Sigmoid colon (tissue), 3 donors: ENCODE measurements around the gene SLIT3.

Experiments used
- POLR2A ChIP-seq, 2 donors: fragments of 450-650 bp; IDR thresholded peaks; one replicate each; pipeline ENCODE4 v1.6.1; 2016; ENCODE audit warnings: antibody characterized with exemption in 2 of 2, mild to moderate bottlenecking in 2 of 2, moderate library complexity in 2 of 2
- TF ChIP-seq, protein P1 (sequence below), 4 experiments: fragments of 450-650 bp in 3 of 4; fragments of 200-600 bp in 1 of 4; IDR thresholded peaks; one replicate each; pipeline ENCODE4 v1.5.1; 2016 to 2019; ENCODE audit warnings: antibody characterized with exemption in 4 of 4, mild to moderate bottlenecking in 3 of 4, moderate library complexity in 2 of 4

DNA sequence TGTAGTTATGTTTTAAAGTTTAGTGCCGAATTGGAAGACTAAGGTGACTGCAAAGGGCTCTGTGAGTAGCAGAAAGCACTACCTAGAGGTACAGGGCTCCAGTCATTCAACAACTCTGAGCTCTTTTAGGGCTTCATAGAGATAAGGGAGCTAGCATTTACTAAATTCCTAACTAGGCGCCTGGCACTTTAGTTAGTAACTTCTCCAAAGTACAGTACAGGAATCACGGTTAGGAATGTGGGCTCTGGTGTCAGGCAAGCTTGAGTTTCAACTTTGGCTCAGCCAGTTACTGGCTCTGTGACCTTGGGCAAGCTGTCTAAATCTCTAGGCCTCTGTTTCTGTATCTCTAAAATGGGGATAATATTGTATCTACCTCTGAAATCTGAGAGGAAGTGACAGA, 115.3 kb downstream of the SLIT3 start:
- no peak for TF ChIP-seq POLR2A (IDR thresholded peaks at IDR 0.05)
- TF ChIP-seq, protein P1, sequence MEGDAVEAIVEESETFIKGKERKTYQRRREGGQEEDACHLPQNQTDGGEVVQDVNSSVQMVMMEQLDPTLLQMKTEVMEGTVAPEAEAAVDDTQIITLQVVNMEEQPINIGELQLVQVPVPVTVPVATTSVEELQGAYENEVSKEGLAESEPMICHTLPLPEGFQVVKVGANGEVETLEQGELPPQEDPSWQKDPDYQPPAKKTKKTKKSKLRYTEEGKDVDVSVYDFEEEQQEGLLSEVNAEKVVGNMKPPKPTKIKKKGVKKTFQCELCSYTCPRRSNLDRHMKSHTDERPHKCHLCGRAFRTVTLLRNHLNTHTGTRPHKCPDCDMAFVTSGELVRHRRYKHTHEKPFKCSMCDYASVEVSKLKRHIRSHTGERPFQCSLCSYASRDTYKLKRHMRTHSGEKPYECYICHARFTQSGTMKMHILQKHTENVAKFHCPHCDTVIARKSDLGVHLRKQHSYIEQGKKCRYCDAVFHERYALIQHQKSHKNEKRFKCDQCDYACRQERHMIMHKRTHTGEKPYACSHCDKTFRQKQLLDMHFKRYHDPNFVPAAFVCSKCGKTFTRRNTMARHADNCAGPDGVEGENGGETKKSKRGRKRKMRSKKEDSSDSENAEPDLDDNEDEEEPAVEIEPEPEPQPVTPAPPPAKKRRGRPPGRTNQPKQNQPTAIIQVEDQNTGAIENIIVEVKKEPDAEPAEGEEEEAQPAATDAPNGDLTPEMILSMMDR (IDR thresholded peaks at IDR 0.05), result no peak
